HG02938 (cell line): ENCODE results near the gene PRR35.

Source experiments
- ATAC-seq: cut with Tn5 transposase; IDR thresholded peaks from one replicate; pipeline ENCODE4 v1.9.1; 2021; ENCODE audit warnings: mild to moderate bottlenecking, moderate library complexity; ENCODE audit not compliant: unreplicated experiment

The PRR35 gene

DNA sequence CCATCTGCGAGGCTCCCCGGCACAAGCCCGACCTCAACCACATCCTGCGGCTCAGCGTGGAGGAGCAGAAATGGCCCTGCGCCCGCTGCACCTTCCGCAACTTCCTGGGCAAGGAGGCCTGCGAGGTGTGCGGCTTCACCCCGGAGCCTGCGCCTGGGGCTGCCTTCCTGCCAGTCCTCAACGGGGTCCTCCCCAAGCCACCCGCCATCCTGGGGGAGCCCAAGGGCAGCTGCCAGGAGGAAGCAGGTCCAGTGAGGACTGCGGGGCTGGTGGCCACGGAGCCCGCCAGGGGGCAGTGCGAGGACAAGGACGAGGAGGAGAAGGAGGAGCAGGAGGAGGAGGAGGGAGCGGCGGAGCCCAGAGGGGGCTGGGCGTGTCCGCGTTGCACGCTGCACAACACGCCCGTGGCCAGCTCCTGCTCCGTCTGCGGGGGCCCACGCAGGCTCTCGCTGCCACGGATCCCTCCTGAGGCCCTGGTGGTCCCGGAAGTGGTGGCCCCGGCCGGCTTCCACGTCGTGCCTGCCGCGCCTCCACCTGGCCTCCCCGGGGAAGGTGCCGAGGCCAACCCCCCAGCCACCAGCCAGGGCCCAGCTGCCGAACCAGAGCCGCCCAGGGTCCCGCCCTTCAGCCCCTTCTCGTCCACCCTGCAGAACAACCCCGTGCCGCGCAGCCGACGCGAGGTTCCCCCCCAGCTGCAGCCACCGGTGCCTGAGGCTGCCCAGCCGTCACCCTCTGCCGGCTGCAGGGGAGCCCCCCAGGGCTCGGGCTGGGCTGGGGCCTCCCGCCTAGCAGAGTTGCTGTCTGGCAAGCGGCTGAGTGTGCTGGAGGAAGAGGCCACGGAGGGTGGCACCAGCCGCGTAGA lies 13.1 kb upstream of the PRR35 start:
- no peak for ATAC-seq

DNA sequence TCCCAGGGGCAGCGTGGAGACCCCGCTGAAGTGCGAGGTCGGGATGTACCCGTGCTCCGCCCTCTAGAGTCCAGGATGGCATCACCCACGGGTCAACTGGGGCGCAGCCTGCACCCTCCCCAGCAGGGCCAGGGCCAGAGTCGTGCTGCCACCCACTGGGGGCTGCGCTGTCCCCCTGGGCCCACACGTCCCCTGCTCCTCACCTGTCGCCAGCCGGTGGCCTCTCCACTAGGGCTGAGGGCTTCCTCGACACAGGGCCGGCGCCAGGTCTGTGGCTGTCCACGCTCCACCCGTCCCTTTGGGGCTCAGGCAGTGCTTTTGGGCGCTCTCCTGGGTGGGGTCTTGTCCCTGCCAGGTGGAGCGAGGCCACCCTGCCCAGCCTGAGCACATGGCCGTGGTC lies 11.6 kb upstream of the PRR35 start:
- no peak for ATAC-seq

DNA sequence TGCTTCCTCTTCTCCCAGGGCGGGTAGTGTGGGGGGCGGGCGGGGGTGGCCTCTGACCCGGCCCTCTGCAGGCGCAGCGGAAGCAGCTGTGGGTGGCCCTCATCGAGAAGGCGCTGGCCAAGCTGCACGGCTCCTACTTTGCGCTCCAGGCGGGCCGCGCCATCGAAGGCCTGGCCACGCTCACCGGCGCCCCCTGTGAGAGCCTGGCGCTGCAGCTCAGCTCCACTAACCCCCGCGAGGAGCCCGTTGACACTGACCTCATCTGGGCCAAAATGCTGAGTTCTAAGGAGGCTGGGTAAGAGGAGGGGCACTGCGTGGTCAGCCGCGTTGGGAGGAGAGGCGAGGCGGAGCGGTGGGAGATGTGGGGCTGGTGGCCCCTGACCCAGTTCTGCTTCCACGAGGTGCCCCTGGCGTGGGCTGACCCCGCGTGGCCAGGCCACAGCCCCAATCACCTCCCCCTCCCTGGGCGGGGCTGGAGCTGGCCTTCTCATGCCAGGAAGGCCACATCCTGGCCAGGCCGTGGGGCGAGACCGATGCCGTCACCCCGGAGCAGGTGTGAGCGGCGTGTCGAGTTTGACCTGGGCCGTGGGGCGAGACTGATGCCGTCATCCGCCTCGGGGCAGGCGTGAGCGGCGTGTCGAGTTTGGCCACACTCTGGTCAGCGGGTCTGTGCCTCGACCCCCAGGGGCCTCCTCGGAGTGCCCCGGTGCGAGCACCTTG lies 10.5 kb upstream of the PRR35 start:
- no peak for ATAC-seq

DNA sequence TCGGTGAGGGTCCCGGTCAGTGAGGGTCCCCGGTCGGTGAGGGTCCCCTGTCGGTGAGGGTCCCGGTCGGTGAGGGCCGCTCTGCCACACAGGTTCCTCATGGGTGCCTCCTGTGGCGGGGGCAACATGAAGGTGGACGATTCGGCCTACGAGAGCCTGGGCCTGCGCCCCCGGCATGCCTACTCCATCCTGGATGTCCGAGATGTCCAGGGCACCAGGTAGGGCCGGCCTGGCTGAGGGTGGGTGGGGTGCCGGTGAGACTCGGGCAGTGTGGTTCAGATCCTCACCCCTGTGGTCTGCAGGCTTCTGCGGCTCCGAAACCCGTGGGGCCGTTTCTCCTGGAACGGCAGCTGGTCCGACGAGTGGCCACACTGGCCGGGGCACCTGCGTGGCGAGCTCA lies 9.0 kb upstream of the PRR35 start:
- no peak for ATAC-seq

DNA sequence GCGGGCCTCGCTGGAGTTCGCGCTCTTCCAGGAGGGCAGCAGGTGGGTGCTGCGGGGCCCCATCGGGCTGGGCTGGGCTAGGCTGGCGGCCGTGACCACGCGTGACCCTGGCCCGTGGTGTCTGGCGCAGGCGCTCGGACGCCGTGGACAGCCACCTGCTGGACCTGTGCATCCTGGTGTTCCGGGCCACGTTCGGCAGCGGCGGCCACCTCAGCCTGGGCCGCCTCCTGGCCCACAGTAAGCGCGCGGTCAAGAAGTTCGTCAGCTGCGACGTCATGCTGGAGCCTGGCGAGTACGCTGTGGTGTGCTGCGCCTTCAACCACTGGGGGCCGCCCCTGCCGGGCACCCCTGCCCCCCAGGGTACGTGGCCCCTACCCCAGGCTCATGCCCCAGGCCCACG lies 8.0 kb upstream of the PRR35 start:
- no peak for ATAC-seq

DNA sequence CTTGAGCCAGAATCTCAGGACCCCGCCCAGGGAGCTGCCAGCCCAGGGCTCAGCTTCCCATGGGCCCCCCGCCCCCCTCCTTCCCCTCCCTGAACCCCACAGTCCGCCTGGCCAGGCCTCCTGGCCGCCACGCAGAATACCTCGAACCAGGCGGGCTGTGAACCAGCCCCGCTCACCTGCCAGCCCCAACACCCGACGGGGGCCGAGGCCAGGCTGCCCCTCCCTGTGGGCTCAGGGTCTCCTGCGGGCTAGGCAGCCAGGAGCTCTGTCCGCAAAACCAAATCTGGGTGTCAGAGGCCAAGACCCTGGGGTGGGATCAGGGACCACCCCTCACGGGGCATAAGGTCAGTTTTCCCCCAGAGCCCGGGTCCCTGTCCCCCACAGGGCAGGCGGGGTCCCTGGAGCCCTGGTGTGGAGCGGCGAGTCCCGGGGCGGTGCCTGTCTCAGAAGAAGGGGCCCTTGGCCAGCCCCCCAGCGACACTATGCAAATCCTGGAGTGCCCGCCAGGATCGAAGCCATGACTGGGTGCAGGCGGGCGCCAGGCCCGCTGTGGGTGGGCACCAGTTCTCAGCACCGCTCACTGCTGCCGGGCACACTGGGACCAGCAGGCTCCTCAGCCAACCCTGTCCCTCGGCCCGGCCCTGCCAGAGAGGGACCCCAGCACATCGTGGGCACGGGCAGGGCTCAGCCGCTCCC lies 6.4 kb upstream of the PRR35 start:
- ATAC-seq: no peak

DNA sequence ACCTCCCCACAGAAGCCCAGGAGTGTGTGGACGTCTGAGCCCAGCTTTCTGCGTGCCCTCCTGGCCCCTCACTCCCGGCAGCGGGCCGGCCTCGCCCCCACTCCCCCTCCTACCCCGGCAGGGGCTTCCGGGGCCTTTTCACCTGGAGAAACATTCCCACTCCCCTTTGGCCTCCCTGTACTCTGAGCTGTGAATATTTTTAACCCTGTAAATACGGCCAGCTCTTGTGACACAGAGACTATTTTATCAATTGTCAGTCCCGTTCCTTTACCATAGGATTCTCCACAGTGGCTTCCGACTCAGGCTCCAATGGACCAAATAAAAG lies 5.9 kb upstream of the PRR35 start:
- no peak for ATAC-seq

DNA sequence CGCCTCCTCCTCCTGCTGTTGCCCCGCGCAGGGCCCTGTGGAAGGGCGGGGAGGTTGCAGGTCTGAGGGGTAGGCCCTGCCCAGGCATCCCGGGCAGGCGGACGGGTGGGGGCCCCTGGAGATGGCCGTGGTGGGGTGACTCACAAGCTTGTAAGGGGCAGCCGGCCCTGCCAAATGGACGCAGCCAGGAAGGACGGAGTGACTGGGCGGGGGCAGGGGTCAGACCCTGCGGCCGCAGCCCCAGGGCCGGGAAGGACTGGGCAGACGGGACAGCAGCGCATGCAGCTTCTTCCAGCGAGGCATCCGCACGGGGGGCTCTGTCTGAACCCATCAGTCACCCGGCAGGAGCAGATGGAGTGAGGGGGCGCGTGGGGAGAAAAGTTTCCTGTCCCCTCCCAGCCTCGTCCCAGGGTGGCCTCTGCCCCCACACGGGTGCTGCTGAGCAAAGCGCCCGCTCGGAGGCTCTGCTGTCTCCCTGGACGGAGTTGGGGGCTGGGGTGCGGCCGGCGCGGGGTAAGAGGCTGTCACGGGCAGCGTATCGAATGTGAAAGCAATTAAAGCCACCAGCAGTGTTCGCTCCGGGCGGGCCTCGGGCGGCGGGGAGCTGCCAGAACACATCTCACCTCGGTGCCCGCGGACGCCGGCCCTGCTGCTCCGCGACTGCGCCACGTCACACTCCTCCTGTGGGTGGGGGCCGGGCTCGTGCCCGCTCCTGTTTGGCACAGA lies 5.4 kb upstream of the PRR35 start:
- ATAC-seq: no peak

DNA sequence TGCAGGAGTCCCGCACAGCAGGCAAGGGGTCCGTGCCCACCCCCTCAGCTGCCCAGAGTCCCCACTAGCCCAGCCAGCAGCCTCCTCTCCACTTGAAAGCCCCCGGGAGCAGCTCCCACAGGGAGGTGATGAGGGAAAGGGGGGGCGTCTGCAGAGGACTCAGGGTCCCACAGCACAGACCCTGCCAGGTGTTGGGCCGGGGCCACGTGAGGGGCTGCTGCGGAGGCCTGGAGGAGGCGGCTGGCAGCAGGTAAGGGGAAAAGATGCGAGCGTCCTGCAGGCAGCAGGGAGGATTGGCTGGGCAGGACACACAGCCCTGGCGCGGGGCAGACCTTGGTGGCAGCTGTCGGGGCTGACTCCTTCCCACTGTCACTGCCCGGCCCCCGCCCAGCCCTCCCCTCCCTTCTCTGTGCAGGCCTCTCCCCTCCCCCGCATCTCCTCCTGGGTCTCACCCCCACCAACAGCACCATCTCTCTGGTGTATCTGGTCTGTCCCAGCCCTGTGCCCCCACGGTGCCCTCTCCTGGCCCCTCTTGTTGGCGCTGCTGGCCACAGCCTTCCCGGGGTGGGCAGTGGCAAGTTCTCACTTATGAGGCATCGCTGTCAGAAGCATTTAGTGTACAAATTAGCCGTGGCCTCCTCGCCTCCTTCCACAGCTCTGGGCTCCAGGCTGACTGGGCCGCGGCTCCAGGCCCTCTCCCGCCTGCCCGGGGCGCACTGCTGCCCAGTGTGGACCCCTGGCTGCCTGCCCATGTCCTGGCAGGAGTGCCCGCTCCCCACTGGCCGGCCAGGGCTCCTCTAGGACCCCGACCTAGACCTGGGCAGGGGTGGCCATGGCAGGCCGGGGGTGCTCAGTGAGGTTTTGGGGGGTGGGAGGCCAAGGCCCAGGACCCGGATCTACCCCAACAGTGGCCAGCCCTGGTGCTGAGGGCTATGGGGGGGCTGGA lies 4.4 kb upstream of the PRR35 start:
- ATAC-seq: no peak

DNA sequence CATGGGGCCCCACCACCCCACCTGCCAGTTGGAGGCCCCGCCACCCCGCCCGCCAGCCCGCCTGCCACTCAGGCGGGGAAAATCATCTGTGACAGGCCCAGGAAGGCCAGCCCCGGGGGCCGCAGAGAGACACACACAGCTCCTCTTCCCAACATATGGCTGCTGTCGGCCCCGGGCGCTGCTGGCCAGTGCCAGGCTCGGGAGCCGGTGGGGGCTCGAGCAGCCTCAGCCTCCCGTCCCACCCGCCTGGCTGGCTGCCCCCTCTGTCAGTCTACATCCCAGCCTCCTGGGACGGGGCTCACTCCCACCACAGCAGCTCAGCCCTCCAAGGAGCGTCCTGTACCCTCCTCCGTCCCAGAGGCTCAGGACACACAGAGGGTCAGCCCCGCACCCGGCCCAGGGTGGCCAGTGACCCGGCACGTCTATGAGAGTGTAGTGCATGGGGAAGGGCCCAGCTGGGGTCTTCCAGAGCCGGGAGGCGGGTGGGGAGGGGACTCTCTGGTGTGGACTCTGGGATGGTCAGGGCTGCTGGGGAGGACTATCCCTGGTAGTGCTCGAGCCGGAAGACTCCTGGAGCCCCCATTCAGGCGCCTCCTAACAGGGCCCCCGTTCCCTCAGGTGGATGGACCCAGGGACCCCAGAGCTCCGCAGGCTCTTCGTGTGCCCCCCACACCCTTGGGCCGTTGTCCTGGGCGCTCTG lies 3.6 kb upstream of the PRR35 start:
- ATAC-seq: no peak

DNA sequence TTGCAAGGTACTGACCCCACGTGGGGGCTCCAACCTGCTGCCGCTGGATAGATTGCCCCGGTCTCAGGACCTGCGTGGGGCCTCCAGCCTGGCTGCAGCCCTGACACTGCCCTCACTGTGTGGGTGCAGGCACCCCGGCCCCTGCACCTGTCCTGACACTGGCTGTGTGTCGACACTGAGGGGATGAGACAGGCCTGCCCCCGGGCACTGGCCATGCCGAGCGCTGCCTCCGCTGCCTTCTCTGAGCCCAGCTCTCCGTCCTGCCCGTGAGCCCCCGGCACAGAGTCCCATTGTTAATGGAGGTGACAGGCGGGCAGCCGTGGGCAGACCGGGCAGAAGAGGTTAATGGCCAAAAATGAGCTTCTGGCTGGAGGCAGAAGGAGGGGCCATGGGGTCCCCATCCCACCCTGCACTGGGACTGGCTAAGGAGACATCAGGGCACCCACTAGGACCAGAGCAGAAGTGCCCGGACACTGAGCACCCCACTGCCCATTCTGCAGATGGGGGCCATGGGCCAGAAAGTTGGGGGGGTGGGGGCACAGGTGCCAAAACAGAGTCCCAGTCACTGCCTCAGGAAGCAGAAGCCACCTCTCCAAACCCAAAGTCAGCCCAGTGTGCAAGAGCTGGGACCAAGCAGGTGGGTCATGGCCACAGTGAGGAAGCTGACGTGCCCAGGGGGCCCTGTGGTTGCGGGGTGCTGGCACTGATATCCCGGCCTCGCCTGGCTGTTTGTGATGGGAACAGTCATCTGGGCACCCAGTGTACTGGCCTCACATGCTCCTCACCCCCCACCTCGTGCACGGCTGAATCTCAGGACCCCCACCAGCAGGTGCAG lies 2.5 kb upstream of the PRR35 start:
- no peak for ATAC-seq

DNA sequence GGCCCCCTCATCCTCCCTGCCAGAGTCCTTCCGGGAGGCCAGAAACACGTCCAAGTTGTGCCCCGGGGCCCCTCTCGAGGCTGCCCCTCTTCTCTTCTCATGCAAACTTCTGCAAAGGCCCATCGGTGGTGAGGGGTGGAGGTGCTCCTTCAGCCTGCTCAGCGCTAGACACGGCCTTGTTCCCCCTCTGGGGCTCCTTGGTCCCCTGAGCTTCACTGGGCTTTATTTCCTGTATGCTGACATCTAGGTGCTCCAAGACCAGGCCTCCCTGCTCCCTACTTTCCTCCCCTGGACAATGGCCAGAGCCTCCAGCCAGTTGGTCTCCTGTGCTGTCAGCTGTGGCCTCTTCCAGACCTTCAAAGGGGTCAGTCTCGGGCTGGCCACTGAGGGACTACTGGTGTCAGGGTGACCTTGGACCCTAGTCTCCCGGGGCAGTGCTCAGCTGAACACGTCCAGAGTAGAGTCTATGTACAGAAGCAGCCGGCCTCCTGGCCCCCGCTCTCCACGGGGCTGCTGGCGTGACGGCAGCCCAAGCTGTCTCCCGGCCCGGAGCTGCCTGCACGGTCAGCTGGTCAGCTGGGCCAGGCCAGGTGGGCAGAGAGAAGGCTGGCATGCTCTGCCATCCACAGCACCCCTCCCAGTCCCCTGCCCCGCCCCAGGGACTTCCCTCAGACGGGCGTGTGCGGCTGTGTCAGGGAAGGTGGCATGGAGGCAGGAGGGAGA lies 1.7 kb upstream of the PRR35 start:
- ATAC-seq: no peak

DNA sequence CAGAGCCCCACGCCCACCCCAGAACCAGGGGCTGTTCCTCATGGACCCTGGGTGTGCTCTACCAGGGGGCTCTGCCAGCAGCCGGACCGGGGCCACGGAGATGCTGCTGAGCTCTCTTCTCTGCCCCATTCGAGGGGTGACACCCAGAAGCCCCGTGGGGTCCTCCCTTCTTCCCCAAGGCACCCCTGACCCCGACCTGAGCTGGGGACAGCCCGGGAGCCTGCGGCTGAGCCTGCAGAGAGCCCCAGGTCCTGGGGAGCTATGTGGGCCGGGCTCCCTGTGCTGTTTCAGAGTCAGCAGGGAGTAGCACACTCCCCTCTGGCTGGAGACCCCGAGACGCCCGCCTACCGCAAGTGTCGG lies 1.2 kb upstream of the PRR35 start:
- ATAC-seq: no peak

DNA sequence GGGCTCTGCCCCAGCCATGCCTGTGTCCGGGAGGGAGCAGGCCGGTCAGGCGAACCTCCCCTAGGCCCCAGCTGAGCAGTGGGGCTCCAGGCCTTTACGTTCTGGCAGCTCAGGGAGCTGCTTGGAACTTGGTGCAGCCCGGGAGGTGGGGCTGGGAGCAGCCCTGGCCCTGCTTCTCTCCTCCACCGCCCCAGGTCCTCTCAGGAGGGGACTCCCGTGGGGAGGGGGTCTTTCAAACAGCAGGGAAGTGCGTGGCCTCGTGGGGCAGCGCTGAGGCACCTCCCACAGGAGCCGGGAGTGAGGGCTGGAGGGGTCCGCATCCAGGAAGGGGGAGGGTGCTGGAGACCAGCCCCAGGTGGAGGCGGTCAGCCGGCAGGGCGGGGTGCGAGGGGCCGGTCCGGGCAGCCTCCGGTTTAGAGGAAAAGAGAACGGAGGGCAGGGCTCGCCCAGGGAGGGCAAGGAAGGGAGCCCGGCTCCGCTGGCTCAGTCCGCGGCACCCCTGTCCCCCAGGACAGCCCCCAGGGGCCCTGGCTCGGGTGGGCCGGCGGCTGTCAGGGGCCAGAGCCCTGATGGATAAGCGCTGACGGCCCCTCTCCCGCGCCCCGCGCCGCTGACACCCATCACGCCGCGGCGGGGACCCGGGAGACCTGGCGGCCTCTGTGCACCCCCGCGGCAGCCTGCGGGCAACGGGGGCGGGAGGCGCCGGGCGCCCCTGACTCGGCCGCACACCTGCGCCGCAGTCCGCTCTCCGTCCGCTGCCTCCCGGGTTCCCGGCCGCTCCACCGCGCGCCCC lies 587 bp upstream of the PRR35 start:
- no peak for ATAC-seq

DNA sequence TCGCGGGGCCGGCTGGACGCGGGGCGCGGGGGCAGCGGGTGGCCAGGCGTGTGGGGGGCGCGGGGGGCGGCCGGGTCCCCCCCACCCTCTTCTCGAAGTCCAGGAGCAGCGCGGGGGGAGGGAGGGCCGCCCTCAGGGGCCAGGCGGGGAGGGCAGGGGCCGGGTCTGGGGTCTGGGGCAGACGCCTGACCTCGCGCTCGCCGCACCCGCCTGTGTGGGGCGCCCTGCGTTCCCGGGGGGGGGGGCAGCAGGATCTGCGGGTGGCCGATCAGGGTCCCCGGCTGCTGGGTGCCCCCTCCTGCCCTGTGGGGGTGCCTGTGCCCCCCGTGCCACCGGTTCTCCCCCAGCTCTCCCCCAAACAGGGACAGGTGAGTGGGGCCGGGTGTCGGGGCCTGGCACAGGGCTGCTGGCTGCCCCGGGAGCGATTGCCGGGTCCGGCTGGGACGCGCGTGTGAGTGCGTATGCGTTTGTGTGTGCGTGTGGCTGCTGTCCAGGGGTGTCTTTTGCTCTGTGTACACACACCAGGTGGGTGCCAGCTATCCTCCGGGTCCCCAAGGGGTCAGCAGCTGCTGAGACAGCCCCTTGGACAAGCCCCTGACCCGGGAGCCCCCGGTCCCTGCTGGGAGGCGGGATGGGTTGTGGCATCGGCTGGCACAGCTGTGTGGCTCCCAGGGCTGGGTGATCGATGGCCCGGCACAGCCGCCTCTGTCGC lies 663 bp downstream of the PRR35 start:
- ATAC-seq: no peak

DNA sequence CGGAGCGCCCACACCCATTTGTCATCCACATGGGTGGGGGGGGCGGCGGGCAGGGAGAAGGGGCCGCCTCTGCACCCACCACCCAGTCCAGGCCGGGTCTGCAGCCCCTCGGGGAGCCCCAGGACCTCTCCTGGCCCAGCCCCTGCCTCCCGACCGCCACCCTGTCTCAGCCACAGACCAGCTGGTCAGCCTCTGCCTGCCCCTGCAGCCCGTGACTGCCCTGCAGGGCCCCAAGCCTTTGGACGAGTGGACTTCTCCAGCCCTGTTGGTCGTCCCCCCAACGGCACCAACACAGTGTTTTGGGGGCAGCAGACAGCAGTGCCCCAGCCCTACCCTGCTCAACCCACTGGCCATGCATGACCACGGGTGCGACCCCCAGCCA lies 1.2 kb downstream of the PRR35 start:
- ATAC-seq: no peak
